ENCODE measurements around the gene DLG1.

The DLG1 gene

GRCh38 chr3:196997311-196997710, 301.1 kb downstream of the DLG1 start:
- no peak for DNase-seq (ENCODE audit: low spot score)

- DNase-seq (ENCODE audit: low spot score): no peak
Measured at GRCh38 chr3:196996454-196997265, 301.8 kb downstream of the DLG1 start.

GRCh38 chr3:196995646-196996355, 302.6 kb downstream of the DLG1 start:
- no peak for DNase-seq (ENCODE audit: low spot score)

- no peak for DNase-seq (ENCODE audit: low spot score)
Measured at GRCh38 chr3:196995027-196995426, 303.4 kb downstream of the DLG1 start.

GRCh38 chr3:196994056-196994455, 304.4 kb downstream of the DLG1 start:
- DNase-seq (ENCODE audit: low spot score): no peak
